Lung (tissue), 12 donors: ENCODE results near the gene LSM14A. TPM values are rescaled to one million over a fixed set of nuclear protein-coding genes. Genes with fewer than 3 reads are reported as not detected.
A peak's percentile ranks its signal among the peaks of the same experiment; 100 is the strongest.

Experiments used
- ATAC-seq: fragments of 200-7000 bp; cut with Tn5 transposase; one replicate; pipeline ENCODE4 v1.9.1; 2020; ENCODE audit warnings: moderate number of reproducible peaks; ENCODE audit not compliant: insufficient read depth, low FRiP score
- DNase-seq, 3 donors: peaks; one replicate each; pipeline ENCODE4 v3.0.0-alpha.2; 2013 to 2017
- H3K27ac ChIP-seq, 2 donors: one replicate each; pipeline ENCODE4 v1.5.1; 2013; ENCODE audit warnings: mild to moderate bottlenecking in 2 of 2, moderate library complexity in 2 of 2, control low read depth in 1 of 2, inconsistent platforms in 1 of 2, low read depth in 1 of 2, low read length in 1 of 2
- H3K27me3 ChIP-seq, 3 donors: one replicate each; pipeline ENCODE4 v1.5.1; 2013; ENCODE audit warnings: low read length in 2 of 3; ENCODE audit not compliant: control insufficient read depth in 3 of 3, insufficient read depth in 3 of 3
- H3K36me3 ChIP-seq, 4 donors: one replicate each; pipeline ENCODE4 v1.5.1; 2013; ENCODE audit warnings: low read length in 4 of 4, mild to moderate bottlenecking in 1 of 4, moderate library complexity in 1 of 4; ENCODE audit not compliant: control insufficient read depth in 4 of 4, insufficient read depth in 4 of 4
- H3K4me1 ChIP-seq, 5 donors: one replicate each; pipeline ENCODE4 v1.5.1; 2013; ENCODE audit warnings: low read length in 5 of 5, mild to moderate bottlenecking in 2 of 5, moderate library complexity in 1 of 5; ENCODE audit not compliant: control insufficient read depth in 5 of 5, insufficient read depth in 5 of 5
- H3K4me3 ChIP-seq: one replicate; pipeline ENCODE4 v1.5.1; 2013; ENCODE audit warnings: mild to moderate bottlenecking, control low read depth, moderate library complexity
- H3K9ac ChIP-seq, 2 donors: one replicate each; pipeline ENCODE4 v1.5.1; 2013; ENCODE audit warnings: low read length in 2 of 2, control low read depth in 1 of 2; ENCODE audit not compliant: insufficient read depth in 1 of 2
- H3K9me3 ChIP-seq, 4 donors: one replicate each; pipeline ENCODE4 v1.5.1; 2013; ENCODE audit warnings: low read length in 3 of 4, mild to moderate bottlenecking in 1 of 4, moderate library complexity in 1 of 4; ENCODE audit not compliant: control insufficient read depth in 4 of 4, insufficient read depth in 3 of 4
- CTCF ChIP-seq: IDR thresholded peaks from 2 replicates; pipeline ENCODE4 v1.5.1; 2012; ENCODE audit warnings: mild to moderate bottlenecking; ENCODE audit errors: control extremely low read depth, extremely low read depth
- WGBS, 2 donors: extraction: QIAGEN DNeasy Blood & Tissue Kit; methylation state at CpG; one replicate each; pipeline ENCODE4 v1.1.7; 2013; 5-methylcytosine and 5-hydroxymethylcytosine counted together
- polyA plus RNA-seq, 2 donors: library from polyadenylated mRNA; stranded (reverse); fragments of 200-250 nt; gene quantifications; one replicate each; pipeline ENCODE4 v1.2.1, GENCODE V29; 2013
- total RNA-seq, 2 donors: library from RNA; depleted of rRNA in 1 of 2; stranded (reverse); fragments of >200 nt in 1 of 2; gene quantifications; one replicate each; pipeline ENCODE4 v1.2.1, GENCODE V29; 2014 to 2021
- donor health status: control.
- donor health status: control.
- donor health status: Bipolar disorder and iron deficiency.
- donor health status: healthy.
- donor health status: DM: yes; HTN: yes; CAD: no.

The LSM14A gene
- total and polyA plus RNA-seq, 4 donors, result 52.9 to 153 (median 83.5) TPM

- Histone ChIP-seq H3K4me3 (no peak overlapping the region), H3K9ac (no peak overlapping the region), H3K27me3 (no peaks in the 10 kb centered on the region), H3K9me3 (no peaks in the 10 kb centered on the region), H3K4me1 (peaks cover 0 to 3% (median 0%) of the 10 kb centered on the region in 5 donors), H3K36me3 (no peaks in the 10 kb centered on the region), H3K27ac (no peak overlapping the region)
- no peak for DNase-seq
- ATAC-seq, result no peak
- TF ChIP-seq CTCF, result no peak
- 88 to 89% methylated on average over 17 of the region's 17 CpGs for WGBS, 2 donors
Observed at GRCh38 chr19:34243876-34244578, 71.7 kb downstream of the LSM14A start.

GRCh38 chr19:34244611-34245299 is 72.5 kb downstream of the LSM14A start:
- ATAC-seq (no peak), DNase-seq (peak in 1 of 3 donors; percentile 36)
- Histone ChIP-seq H3K9ac (no peak overlapping the region), H3K4me1 (peaks cover 0 to 3% (median 0%) of the 10 kb centered on the region in 5 donors), H3K36me3 (no peaks in the 10 kb centered on the region), H3K9me3 (no peaks in the 10 kb centered on the region), H3K27me3 (no peaks in the 10 kb centered on the region), H3K4me3 (no peak overlapping the region), H3K27ac (no peak overlapping the region)
- WGBS, 2 donors, result 80 to 88% methylated on average over 13 of the region's 13 CpGs
- TF ChIP-seq CTCF, result no peak

GRCh38 chr19:34246340-34246739 is 74.0 kb downstream of the LSM14A start:
- H3K9me3 ChIP-seq, result no peaks in the 10 kb centered on the region
- peaks cover 0 to 3% (median 0%) of the 10 kb centered on the region in 5 donors for H3K4me1 ChIP-seq
- H3K27ac ChIP-seq, result no peak overlapping the region
- no peak overlapping the region for H3K9ac ChIP-seq
- H3K27me3 ChIP-seq, result no peaks in the 10 kb centered on the region
- no peaks in the 10 kb centered on the region for H3K36me3 ChIP-seq
- no peak for DNase-seq
- no peak for ATAC-seq
- no peak for TF ChIP-seq CTCF
- WGBS, 2 donors, result 79 to 83% methylated on average over 4 of the region's 4 CpGs
- no peak overlapping the region for H3K4me3 ChIP-seq
